AG09319 (cell line): ENCODE data around the gene KMT5B.

Experiments
- DNase-seq: peaks from one replicate; pipeline ENCODE4 v3.0.0-alpha.2; 2010; ENCODE audit warnings: low read depth; ENCODE audit errors: extremely low read depth
- CTCF ChIP-seq: IDR thresholded peaks from 2 replicates; pipeline ENCODE4 v1.5.1; 2011; ENCODE audit warnings: low read depth, mild to moderate bottlenecking, inconsistent platforms, low read length, moderate library complexity

Gene KMT5B

GRCh38 chr11:68142441-68143309 lies 70.4 kb downstream of the KMT5B start:
- TF ChIP-seq CTCF: no peak
- no peak for DNase-seq

- DNase-seq: no peak
- TF ChIP-seq CTCF: no peak
These were observed 71.1 kb downstream of the KMT5B start for GRCh38 chr11:68142028-68142412.

- no peak for TF ChIP-seq CTCF
These were observed 71.7 kb downstream of the KMT5B start for GRCh38 chr11:68141246-68142027.

GRCh38 chr11:68140496-68141245 lies 72.4 kb downstream of the KMT5B start:
- no peak for DNase-seq

More at GRCh38 chr11:68141246-68142027, 71.7 kb downstream of the KMT5B start:
- no peak for DNase-seq

GRCh38 chr11:68138237-68138636 lies 74.9 kb downstream of the KMT5B start:
- no peak for TF ChIP-seq CTCF
- DNase-seq: no peak

More at GRCh38 chr11:68140496-68141245, 72.4 kb downstream of the KMT5B start:
- no peak for TF ChIP-seq CTCF

- no peak for DNase-seq
- TF ChIP-seq CTCF: no peak
These were observed 75.3 kb downstream of the KMT5B start for GRCh38 chr11:68137833-68138232.
